Stimulated activated CD4-positive, alpha-beta T cell treated with anti-CD3 and anti-CD28 coated beads, Interleukin-15, amount 100 ng/mL, for 24 hours (primary cell): ENCODE results near the gene GLO1.
"Not testable (repeated sequence)": the region's sequence is repeated elsewhere in the genome, so short reads cannot be mapped to it uniquely, and the experiment has no call there.

ENCODE experiments used
- DNase-seq: peaks from one replicate; pipeline ENCODE4 v3.0.0-alpha.2; 2020

GLO1 gene

GRCh38 chr6:38703949-38704590 is 1.1 kb upstream of the GLO1 start:
- DNase-seq = no peak

- DNase-seq = no peak
Measured at GRCh38 chr6:38701551-38701950, 1.4 kb downstream of the GLO1 start.

- DNase-seq = not testable (repeated sequence)
Measured at GRCh38 chr6:38699702-38700101, 3.2 kb downstream of the GLO1 start.

GRCh38 chr6:38697846-38698245 is 5.1 kb downstream of the GLO1 start:
- no peak for DNase-seq

GRCh38 chr6:38696345-38696744 is 6.6 kb downstream of the GLO1 start:
- no peak for DNase-seq

- no peak for DNase-seq
Measured at GRCh38 chr6:38695933-38696332, 7.0 kb downstream of the GLO1 start.

- no peak for DNase-seq
Measured at GRCh38 chr6:38695227-38695900, 7.6 kb downstream of the GLO1 start.

GRCh38 chr6:38688579-38689087 is 14.3 kb downstream of the GLO1 start:
- no peak for DNase-seq

- no peak for DNase-seq
Measured at GRCh38 chr6:38687549-38687948, 15.4 kb downstream of the GLO1 start.

- no peak for DNase-seq
Measured at GRCh38 chr6:38687043-38687353, 15.9 kb downstream of the GLO1 start.

- no peak for DNase-seq
Measured at GRCh38 chr6:38686270-38687042, 16.5 kb downstream of the GLO1 start.

GRCh38 chr6:38684904-38685303 is 18.0 kb downstream of the GLO1 start:
- no peak for DNase-seq

GRCh38 chr6:38684237-38684636 is 18.7 kb downstream of the GLO1 start:
- DNase-seq = no peak

- no peak for DNase-seq
Measured at GRCh38 chr6:38681850-38682249, 21.1 kb downstream of the GLO1 start.

GRCh38 chr6:38679668-38680067 is 23.3 kb downstream of the GLO1 start:
- DNase-seq = no peak

GRCh38 chr6:38678178-38678760 is 24.7 kb downstream of the GLO1 start:
- no peak for DNase-seq

GRCh38 chr6:38676974-38677544 is 25.9 kb downstream of the GLO1 start:
- no peak for DNase-seq

GRCh38 chr6:38676236-38676973 is 26.5 kb downstream of the GLO1 start:
- DNase-seq = no peak

GRCh38 chr6:38673397-38674165 is 29.4 kb downstream of the GLO1 start:
- DNase-seq = peak; percentile 39

- DNase-seq = peak; percentile 30
Measured at GRCh38 chr6:38671885-38672467, 31.0 kb downstream of the GLO1 start.
